Transverse colon (tissue), 4 donors: ENCODE measurements around the gene DLG2. TPM values are rescaled to one million over a fixed set of nuclear protein-coding genes. Genes with fewer than 3 reads are reported as not detected.

Experiments used
- DNase-seq: peaks from one replicate; pipeline ENCODE4 v3.0.0-alpha.2; 2019
- H3K27ac ChIP-seq, 4 donors: fragments of 200-600 bp; sonication (generic); 2 replicates each; pipeline ENCODE4 v1.5.1; 2016 to 2018; ENCODE audit warnings: inconsistent platforms in 4 of 4
- H3K27me3 ChIP-seq: fragments of 200-600 bp; sonication (generic); 2 replicates; pipeline ENCODE4 v1.5.1; 2017; ENCODE audit warnings: inconsistent platforms
- H3K36me3 ChIP-seq, 4 donors: fragments of 200-600 bp; sonication (generic); 2 replicates each; pipeline ENCODE4 v1.5.1; 2017 to 2019; ENCODE audit warnings: inconsistent platforms in 4 of 4
- H3K4me1 ChIP-seq, 4 donors: fragments of 200-600 bp; sonication (generic); 2 replicates each; pipeline ENCODE4 v1.5.1; 2017 to 2020; ENCODE audit warnings: inconsistent platforms in 4 of 4
- H3K4me3 ChIP-seq, 4 donors: fragments of 200-600 bp; sonication (generic); 1 replicate in 1 of 4; 2 replicates in 3 of 4; pipeline versions ENCODE4 v1.5.1 to v1.6.1; 2017 to 2019; ENCODE audit warnings: inconsistent platforms in 4 of 4
- H3K9me3 ChIP-seq, 2 donors: fragments of 200-600 bp; sonication (generic); 2 replicates each; pipeline ENCODE4 v1.5.1; 2017 to 2019; ENCODE audit warnings: inconsistent platforms in 2 of 2
- EP300 ChIP-seq: sonication (generic); formaldehyde crosslinking; IDR thresholded peaks from one replicate; pipeline ENCODE4 v1.6.1; 2017; ENCODE audit warnings: antibody characterized with exemption, low read depth
- POLR2A ChIP-seq: fragments of 450-650 bp; IDR thresholded peaks from one replicate; pipeline ENCODE4 v1.6.1; 2016; ENCODE audit warnings: antibody characterized with exemption, mild to moderate bottlenecking, moderate library complexity
- POLR2AphosphoS5 ChIP-seq, 3 donors: sonication (generic); formaldehyde crosslinking; IDR thresholded peaks; one replicate each; pipeline ENCODE4 v1.6.1; 2016; ENCODE audit warnings: antibody characterized with exemption in 3 of 3
- WGBS, 2 donors: methylation state at CpG; one replicate each; pipeline ENCODE4 v1.1.5; 2018; ENCODE audit warnings: low coverage in 1 of 2; 5-methylcytosine and 5-hydroxymethylcytosine counted together
- in situ Hi-C, 4 donors: fragments of 200-750 bp; cut with MboI; loops; one replicate each; pipeline versions ENCODE4 v1.15.0 to v1.15.1; 2017; ENCODE audit warnings: low sequenced_read_pairs in 3 of 4, low pct_ligation_motif_present in 1 of 4, low pct_unique_long_range_greater_than_20kb in 1 of 4
- intact Hi-C: fragments of 100-400 bp; cut with DNase I; formaldehyde crosslinking; loops from one replicate; pipeline ENCODE4 v1.15.1; 2023; ENCODE audit warnings: low total_unique reads
- total RNA-seq, 4 donors: library from RNA; depleted of rRNA; stranded (reverse); fragments of >200 nt; gene quantifications; one replicate each; pipeline ENCODE4 v1.1.0, GENCODE V29; 2016
- TF ChIP-seq, protein P1 (sequence below), 5 experiments: fragments of 200-600 bp in 3 of 5; fragments of 450-650 bp in 2 of 5; sonication (generic) in 3 of 5; IDR thresholded peaks; 1 replicate in 2 of 5; 2 replicates in 3 of 5; pipeline ENCODE4 v1.5.1; 2016 to 2017; ENCODE audit warnings: antibody characterized with exemption in 5 of 5, inconsistent platforms in 3 of 5, mild to moderate bottlenecking in 2 of 5, moderate library complexity in 1 of 5

The DLG2 gene
- total RNA-seq, 4 donors from 2014 or later: 1.9 to 28.3 (median 3.7) TPM

- H3K9me3 ChIP-seq: no peaks in the 10 kb centered on the region
- TF ChIP-seq, protein P1, sequence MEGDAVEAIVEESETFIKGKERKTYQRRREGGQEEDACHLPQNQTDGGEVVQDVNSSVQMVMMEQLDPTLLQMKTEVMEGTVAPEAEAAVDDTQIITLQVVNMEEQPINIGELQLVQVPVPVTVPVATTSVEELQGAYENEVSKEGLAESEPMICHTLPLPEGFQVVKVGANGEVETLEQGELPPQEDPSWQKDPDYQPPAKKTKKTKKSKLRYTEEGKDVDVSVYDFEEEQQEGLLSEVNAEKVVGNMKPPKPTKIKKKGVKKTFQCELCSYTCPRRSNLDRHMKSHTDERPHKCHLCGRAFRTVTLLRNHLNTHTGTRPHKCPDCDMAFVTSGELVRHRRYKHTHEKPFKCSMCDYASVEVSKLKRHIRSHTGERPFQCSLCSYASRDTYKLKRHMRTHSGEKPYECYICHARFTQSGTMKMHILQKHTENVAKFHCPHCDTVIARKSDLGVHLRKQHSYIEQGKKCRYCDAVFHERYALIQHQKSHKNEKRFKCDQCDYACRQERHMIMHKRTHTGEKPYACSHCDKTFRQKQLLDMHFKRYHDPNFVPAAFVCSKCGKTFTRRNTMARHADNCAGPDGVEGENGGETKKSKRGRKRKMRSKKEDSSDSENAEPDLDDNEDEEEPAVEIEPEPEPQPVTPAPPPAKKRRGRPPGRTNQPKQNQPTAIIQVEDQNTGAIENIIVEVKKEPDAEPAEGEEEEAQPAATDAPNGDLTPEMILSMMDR (IDR thresholded peaks at IDR 0.05): no peak
- TF ChIP-seq EP300: no peak
- no peak for TF ChIP-seq POLR2A
- no peak for TF ChIP-seq POLR2AphosphoS5 (IDR thresholded peaks at IDR 0.05)
- 95% methylated on average over 13 to 17 of the region's 17 CpGs for WGBS, 2 donors
- H3K4me1 ChIP-seq: no peaks in the 10 kb centered on the region
- H3K27ac ChIP-seq: no peak overlapping the region
- intact Hi-C loops (no loop called here), in situ Hi-C loops (no loop called here)
- no peak for DNase-seq
- H3K36me3 ChIP-seq: no peaks in the 10 kb centered on the region
- H3K27me3 ChIP-seq: no peaks in the 10 kb centered on the region
- H3K4me3 ChIP-seq: no peak overlapping the region
Measured at GRCh38 chr11:83791557-83791956, 1835.6 kb downstream of the DLG2 start.

DNA sequence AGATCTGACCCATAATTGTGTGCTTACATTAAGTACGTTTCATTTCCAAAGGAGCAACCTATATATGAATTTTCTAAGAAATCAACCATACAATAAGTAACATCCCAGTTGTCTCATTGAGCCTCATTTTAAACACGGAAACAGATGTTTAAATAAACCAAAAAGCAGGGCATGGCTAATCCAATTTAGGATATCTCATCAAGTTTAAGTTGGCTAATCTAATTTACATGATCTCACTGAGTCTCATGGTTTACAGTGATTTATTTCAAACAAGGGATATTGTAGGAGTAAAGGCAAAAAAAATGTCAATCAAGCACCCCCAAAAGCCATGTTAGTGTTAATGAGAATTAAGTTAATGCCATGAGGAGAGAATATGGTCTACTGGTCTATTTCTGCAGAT lies 1841.2 kb downstream of the DLG2 start:
- Histone ChIP-seq H3K27me3 (no peaks in the 10 kb centered on the region), H3K36me3 (no peaks in the 10 kb centered on the region), H3K4me3 (no peak overlapping the region), H3K27ac (no peak overlapping the region), H3K9me3 (no peaks in the 10 kb centered on the region), H3K4me1 (no peaks in the 10 kb centered on the region)
- intact Hi-C loops (no loop called here), in situ Hi-C loops (no loop called here)
- 78% methylated on average over 2 of the region's 2 CpGs for WGBS, 2 donors
- TF ChIP-seq, protein P1 (IDR thresholded peaks at IDR 0.05): no peak
- no peak for TF ChIP-seq EP300
- no peak for TF ChIP-seq POLR2A
- TF ChIP-seq POLR2AphosphoS5 (IDR thresholded peaks at IDR 0.05): no peak
- DNase-seq: no peak

DNA sequence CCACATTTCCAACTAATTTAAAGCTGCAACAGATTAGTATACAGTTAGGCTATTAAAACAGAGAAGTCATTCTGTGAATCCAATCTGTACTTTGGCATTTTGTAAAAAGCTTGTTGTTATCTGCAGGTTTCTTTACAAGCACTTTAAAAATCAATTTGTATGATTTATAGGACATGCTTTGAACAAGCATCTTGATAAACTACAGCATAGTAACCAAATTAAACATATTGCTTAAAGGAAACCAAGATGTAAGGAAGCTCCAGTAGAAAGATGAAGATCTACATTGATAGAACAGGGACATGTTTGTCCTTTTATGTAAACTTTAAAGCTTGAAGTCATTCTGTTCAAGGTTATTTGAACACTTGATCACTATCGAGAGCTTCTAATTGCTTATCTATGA lies 1842.7 kb downstream of the DLG2 start:
- H3K9me3 ChIP-seq: no peaks in the 10 kb centered on the region
- no peak for DNase-seq
- no peaks in the 10 kb centered on the region for H3K4me1 ChIP-seq
- intact Hi-C loops (no loop called here), in situ Hi-C loops (no loop called here)
- H3K4me3 ChIP-seq: no peak overlapping the region
- H3K27me3 ChIP-seq: no peaks in the 10 kb centered on the region
- TF ChIP-seq EP300 (no peak), POLR2AphosphoS5 (IDR thresholded peaks at IDR 0.05) (no peak), POLR2A (no peak)
- TF ChIP-seq, protein P1 (IDR thresholded peaks at IDR 0.05): no peak
- H3K27ac ChIP-seq: no peak overlapping the region
- no peaks in the 10 kb centered on the region for H3K36me3 ChIP-seq
- WGBS, 2 donors: 80 to 98% methylated on average over 1 of the region's 1 CpG

DNA sequence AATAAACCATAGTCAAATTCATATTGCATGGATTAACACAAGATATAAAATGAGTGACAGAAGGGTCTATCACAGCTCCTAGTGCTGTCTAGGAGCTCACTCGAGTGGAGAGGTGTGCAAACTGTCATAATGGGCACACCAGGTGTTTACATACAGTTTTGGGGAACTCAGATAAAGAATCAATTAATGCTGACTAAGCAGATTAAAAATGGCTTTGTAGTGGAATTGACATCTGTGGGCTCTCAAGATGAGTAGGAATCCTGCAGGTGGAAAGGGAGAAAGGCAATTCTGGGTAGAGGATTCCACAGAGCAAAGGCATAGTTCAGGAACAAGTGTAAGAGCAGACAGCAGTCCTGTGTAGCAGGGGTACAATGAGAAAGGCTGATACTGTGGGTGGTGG lies 1844.8 kb downstream of the DLG2 start:
- DNase-seq: no peak
- TF ChIP-seq POLR2A (no peak), EP300 (no peak), POLR2AphosphoS5 (IDR thresholded peaks at IDR 0.05) (no peak)
- TF ChIP-seq, protein P1 (IDR thresholded peaks at IDR 0.05): no peak
- H3K27me3 ChIP-seq: no peaks in the 10 kb centered on the region
- no peaks in the 10 kb centered on the region for H3K9me3 ChIP-seq
- no peaks in the 10 kb centered on the region for H3K4me1 ChIP-seq
- WGBS, 2 donors: 22 to 39% methylated on average over 1 of the region's 1 CpG
- no peak overlapping the region for H3K27ac ChIP-seq
- in situ Hi-C loops: no loop called here
- intact Hi-C loops: no loop called here
- H3K36me3 ChIP-seq: no peaks in the 10 kb centered on the region
- H3K4me3 ChIP-seq: no peak overlapping the region
